Stimulated activated CD4-positive, alpha-beta T cell treated with anti-CD3 and anti-CD28 coated beads, Interleukin-2, amount 100 ng/mL, for 4 hours (primary cell): ENCODE results near the gene PPCDC.

Experiments
- DNase-seq: peaks from one replicate; pipeline ENCODE4 v3.0.0-alpha.2; 2020; ENCODE audit warnings: low read depth

Gene PPCDC

DNA sequence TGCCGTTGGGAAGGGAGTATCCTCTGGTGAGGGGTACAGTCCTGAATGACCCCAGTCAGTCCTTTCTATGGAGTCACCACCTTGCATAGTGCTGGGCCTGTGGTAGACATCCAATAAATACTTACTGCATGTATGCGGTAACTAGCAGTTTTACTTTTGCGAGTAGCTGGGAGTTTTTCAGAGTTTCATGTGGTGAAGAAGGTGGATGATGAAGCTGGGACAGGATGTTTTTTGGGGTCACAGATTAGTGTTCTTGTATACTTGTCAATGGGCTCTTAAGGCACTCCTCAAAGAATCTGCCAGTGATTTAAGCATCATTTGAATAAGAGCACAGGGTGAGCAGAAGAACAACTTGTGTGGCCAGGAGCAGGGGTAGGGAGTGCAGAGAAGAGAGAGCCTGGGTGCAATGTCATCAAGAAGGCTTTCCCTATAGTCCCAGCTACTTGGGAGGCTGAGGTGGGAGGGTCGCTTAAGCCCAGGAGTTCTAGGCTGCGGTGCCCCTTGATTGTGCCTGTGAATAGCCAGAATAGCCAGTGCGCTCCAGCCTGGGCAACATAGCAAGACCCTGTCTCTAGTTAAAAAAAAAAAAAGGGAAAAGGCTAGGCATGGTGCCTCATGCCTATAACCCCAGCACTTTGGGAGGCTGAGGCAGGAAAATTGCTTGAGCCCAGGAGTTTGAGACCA lies 22.1 kb downstream of the PPCDC start:
- DNase-seq, result no peak

- no peak for DNase-seq
Observed at GRCh38 chr15:75048394-75048793, 25.0 kb downstream of the PPCDC start.

DNA sequence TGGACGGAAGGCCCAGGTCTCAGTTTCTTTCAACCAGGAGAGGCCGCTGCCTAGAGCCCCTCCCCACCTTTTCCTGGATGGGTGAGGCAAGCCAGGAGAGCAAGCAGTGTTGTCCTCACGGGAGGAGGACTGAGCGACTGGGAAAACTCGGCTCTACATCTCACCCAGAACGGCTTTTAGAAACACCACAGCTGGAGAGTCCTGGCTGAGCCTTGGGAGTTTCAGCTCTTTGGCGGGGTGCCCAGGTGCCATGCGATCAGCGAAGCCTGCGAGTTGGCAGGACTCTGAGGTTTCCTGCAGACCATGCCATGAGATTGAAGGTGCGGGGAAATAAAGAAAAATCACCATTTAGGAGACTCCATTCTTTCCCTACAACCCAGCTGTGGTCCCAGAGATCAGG lies 26.0 kb downstream of the PPCDC start:
- no peak for DNase-seq

DNA sequence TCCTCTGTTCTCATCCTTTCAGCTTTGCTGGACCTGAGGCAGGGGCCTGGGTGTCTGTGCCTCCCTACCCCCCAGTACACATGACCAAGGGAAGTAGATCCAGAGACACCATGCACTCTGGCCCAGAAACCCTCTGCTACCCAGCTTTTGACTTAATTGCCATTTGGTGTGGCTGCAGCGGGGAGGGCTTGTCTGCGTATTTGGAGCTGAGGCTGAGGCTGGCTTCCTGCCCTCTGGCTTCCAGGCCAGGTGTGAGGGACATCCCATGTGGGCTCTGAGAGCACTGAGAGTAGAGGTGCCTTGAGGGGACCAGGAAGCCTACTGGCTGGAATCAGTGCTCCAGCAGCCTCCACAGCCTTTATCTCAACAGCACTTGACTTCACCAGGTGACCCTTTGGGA lies 26.9 kb downstream of the PPCDC start:
- DNase-seq, result no peak

DNA sequence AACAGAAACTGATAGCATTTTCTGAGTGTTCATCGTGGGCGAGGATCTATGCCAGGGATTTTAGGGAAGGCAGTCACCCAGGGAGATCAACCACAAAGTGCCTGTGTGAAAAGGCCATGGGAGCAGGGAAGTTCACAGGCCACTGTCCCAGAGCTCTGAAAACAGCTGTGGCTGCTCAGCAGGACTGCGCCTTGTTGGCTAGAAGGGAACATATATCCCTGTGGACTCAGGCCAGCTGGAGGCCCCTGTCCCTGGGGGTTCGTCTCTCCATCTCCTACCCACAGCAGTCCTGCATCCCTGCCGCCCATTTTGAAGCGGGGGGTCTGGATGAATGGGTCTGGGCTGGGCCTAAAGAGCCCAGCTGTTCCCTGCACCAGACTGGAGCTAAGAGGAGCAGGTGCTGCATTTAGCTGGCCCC lies 27.8 kb downstream of the PPCDC start:
- DNase-seq, result no peak

GRCh38 chr15:75051711-75052110 lies 28.3 kb downstream of the PPCDC start:
- no peak for DNase-seq

DNA sequence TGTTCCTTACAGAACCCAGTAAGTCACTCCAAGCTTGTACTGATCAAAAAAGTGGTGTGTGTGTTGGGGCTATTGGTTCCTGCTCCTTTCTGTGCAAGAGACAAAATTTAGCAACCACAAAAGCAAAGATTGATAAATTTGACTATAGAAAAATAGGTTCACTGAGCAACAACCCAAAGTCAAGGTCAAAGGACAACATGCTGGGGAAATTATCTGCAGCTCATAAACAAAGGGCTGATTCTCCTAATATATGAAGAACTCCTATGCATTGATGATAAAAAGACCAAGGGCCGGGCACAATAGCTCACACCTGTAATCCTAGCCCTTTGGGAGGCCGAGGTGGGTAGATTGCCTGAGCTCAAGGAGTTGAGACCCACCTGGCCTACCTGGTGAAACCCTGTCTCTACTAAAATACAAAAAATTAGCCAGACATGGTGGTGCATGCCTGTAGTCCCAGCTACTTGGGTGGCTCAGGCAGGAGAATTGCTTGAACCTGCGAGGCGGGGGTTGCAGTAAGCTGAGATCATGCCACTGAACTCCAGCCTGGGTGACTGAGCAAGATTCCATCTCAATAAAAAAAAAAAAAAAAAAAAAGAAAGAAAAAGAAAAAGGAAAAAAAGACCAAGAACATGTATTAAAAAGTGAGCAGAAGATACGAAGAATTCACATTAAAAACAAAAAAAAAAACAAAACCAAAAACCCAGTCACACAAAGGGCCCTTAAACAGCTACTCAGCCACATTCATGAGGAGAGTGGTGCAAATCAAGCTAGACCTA lies 29.8 kb downstream of the PPCDC start:
- DNase-seq, result no peak

DNA sequence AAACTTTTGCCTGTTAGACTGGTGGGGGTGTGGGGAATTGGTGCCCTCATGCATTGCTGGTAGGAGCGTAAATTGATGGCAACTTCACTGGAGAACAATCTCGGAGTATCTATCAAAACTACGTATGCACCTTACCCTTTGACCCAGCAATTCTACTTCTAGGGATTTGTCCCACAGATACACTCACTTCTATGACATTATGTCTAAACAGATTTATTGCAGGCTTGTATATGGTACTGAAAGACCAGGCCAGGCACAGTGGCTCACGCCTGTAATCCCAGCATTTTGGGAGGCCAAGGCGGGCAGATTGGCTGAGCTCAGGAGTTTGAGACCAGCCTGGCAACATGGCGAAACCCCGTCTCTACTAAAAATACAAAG lies 30.3 kb downstream of the PPCDC start:
- no peak for DNase-seq

GRCh38 chr15:75054172-75054897 lies 30.9 kb downstream of the PPCDC start:
- DNase-seq, result no peak

GRCh38 chr15:75056036-75056435 lies 32.6 kb downstream of the PPCDC start:
- DNase-seq, result no peak

- no peak for DNase-seq
Observed at GRCh38 chr15:75058127-75058905, 34.9 kb downstream of the PPCDC start.

- DNase-seq, result no peak
Observed at GRCh38 chr15:75059607-75060006, 36.2 kb downstream of the PPCDC start.

- DNase-seq, result no peak
Observed at GRCh38 chr15:75061272-75061671, 37.9 kb downstream of the PPCDC start.

GRCh38 chr15:75062706-75063105 lies 39.3 kb downstream of the PPCDC start:
- DNase-seq, result no peak

GRCh38 chr15:75063338-75063737 lies 39.9 kb downstream of the PPCDC start:
- no peak for DNase-seq

DNA sequence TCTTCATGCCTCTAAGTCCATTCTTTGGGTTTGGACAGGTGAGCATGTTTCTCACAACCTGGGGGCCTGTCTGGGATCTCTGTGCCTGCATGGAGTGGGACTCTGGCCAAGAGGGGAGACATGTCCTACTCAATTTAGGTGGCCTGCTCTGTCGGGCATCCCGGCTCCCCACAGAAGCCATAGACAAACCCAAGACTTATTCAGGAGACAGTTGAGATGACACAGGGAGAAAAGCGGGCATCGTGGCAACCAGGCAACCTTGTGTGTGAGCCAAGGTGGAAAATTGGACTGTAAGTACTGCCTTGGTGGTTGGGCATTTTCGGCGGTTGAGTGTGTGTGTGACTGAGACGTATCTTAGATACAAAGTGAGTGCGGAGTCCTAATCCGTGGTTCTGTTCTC lies 40.5 kb downstream of the PPCDC start:
- DNase-seq, result no peak

- no peak for DNase-seq
Observed at GRCh38 chr15:75064846-75065245, 41.5 kb downstream of the PPCDC start.

DNA sequence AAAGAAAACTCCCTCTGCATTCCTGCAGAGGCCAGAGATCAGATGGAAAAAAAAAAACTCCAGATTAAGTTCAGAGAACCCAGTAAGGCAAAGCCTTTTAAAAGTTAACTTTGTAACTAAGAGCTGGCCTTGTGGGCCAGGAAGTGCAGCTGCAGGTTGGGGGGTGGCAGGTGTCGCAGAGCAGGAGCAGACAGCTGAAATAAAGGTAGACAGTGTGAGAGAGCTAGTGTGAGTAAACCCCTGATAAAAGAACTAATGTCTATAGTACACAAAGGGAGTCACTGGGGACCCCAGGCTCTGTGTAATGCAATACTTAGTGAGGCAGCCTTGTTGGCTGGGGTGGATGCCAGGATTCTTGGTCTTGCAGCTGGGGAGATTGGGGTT lies 42.1 kb downstream of the PPCDC start:
- no peak for DNase-seq

DNA sequence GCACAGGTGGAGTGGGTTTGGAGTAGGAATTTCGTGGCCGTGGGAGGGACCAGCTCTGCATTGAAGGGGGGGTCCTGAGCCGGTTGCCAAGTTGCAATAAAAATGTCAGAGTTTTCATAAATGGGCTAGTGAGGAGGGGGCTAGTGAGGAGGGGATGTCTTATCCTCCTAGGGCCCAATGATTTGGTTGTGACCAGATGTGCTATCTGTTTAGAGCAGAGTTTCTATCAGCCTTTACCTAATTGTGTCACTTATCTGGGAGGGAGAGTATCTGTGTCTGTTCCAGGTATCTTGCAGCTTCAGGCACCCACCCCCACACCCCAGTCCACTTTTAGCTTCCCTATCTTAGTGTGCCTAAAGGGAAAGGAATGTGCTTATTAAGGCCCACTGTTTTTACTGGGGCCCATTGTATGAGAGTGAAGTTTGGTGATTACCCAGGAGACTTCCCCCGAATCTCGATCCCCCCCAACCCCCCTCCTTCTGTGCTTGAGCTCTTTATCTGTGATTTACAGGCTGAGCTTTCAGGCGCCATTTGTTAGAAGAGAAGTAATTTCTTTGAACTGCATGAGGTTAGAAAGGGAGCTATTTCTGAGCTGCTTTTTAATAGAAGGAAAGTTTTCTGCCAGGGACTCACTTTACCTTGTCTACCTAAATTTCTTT lies 42.6 kb downstream of the PPCDC start:
- no peak for DNase-seq

DNA sequence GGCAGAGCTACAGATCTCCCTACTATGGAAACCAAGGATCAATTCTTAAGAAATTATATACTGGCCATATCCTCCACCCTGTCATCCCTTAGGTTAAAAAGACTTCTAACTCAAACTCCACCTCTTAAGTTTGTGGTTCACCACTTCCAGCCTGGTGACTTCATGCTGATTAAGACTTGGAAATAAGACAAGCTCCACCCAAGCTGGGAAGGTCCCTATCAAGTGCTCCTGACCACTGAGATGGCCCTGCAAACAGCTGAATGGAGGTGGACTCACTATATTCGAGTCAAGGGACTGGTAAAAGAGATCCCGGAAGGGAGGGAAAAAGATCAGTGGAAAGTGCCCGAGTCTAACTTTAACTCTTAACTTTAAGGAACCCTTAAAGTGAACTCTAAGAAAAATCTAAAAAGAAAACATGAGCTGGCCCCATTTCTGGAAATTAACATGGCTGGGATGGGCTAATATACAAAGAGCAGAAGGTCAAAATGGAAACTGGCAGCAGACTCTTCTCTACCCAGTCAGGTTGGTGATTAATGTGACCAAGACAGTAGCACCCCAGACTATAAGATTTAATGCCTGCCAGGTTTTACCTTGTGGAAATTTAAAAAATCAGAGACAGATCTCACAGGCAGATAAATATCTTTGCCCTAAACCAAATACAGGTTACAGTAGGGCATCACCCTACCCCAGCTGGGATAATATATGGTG lies 43.9 kb downstream of the PPCDC start:
- DNase-seq, result no peak

GRCh38 chr15:75068748-75069147 lies 45.4 kb downstream of the PPCDC start:
- no peak for DNase-seq
